B cell (primary cell): ENCODE measurements around the gene CNR2.

Experiments
- CTCF ChIP-seq: fragments of 200-600 bp; IDR thresholded peaks from one replicate; pipeline ENCODE4 v1.8.0; 2022; ENCODE audit warnings: antibody characterized with exemption, mild to moderate bottlenecking
- EZH2 ChIP-seq: IDR thresholded peaks from 2 replicates; pipeline ENCODE4 v1.6.1; 2012; ENCODE audit warnings: borderline replicate concordance, low read depth, mild to moderate bottlenecking, moderate library complexity, low read length; ENCODE audit not compliant: insufficient read depth, poor library complexity, severe bottlenecking

- TF ChIP-seq CTCF (no peak), EZH2 (no peak)
Observed at GRCh38 chr1:23825762-23826522, 87.2 kb downstream of the CNR2 start.
